ENCODE data around the gene SLC44A3.
"Not testable (repeated sequence)": the region's sequence is repeated elsewhere in the genome, so short reads cannot be mapped to it uniquely, and the experiment has no call there.

SLC44A3 gene

DNA sequence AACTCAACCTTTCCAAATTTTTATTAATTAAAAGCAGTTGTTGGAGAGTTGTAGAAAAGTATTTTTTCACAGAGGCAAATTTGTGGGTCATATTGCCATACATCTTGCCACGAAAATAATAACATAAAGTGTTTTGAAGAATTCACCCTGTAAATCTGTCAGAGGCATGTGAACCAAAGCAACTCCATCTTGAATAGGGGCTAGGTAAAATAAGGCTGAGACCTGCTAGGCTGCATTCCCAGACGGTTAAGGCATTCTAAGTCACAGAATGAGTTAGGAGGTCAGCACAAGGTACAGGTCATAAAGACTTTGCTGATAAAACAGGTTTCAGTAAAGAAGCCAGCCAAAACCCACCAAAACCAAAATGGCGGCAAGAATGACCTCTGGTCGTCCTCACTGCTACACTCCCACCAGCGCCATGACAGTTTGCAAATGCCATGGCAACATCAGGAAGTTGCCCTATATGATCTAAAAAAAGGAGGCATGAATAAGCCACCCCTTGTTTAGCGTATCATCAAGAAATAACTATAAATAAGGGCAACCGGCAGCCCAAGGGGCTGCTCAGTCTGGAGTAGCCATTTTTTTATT, 111.2 kb downstream of the SLC44A3 start:
- Histone ChIP-seq H3K27ac (no peak overlapping the region), H4K20me1 (no peaks in the 10 kb centered on the region), H3K9me3 (no peaks in the 10 kb centered on the region), H3K9ac (no peak overlapping the region), H3K4me3 (no peak overlapping the region), H3K4me2 (no peak overlapping the region), H3K36me3 (no peaks in the 10 kb centered on the region), H3K27me3 (peaks cover 17% of the 10 kb centered on the region), H3K4me1 (peaks cover 12% of the 10 kb centered on the region; the same call in 1 of the 2 replicates)
- TF ChIP-seq Cebpa-rat (IDR thresholded peaks at IDR 0.05): no peak

DNA sequence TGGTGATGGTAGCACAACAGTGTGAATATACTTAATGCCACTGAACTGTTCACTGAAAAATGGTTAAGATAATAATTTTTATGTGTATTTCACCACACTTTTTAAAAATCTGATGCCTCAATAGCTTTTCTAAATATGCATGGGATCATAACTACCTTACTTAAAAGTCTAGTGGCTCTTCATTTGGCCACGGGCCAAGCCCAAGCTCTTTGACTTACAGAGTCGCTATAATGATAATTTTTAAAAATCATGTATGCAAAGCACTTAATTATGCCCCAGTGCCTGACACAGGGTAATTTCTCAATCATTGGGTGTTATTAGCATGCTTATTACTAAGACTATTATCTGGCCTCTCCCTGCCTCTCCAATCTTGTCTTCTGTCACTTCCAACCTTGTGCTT, 114.4 kb downstream of the SLC44A3 start:
- no peaks in the 10 kb centered on the region for H4K20me1 ChIP-seq
- H3K27ac ChIP-seq: no peak overlapping the region
- no peak for TF ChIP-seq Cebpa-rat (IDR thresholded peaks at IDR 0.05)
- H3K9ac ChIP-seq: no peak overlapping the region
- no peaks in the 10 kb centered on the region for H3K27me3 ChIP-seq
- H3K4me2 ChIP-seq: no peak overlapping the region
- no peaks in the 10 kb centered on the region for H3K9me3 ChIP-seq
- no peaks in the 10 kb centered on the region for H3K4me1 ChIP-seq
- H3K36me3 ChIP-seq: no peaks in the 10 kb centered on the region
- no peak overlapping the region for H3K4me3 ChIP-seq

DNA sequence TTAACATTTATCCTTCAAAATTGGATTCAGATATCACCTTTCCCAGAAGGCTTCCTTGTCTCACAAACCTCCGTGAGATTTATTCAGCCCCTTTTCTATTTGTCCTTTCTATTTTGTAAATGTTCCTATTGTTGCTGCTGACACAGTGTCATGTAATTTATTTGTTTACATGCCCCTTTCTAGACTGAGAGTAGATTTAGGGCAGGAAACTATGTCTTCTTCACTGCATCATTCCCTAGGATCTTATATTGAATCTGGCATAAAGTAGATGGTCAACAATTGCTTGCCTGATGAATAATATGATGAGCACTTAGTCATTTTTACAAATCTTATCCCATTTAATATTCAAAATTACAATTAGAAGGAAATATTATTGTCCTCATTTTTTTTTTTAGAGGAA, 114.9 kb downstream of the SLC44A3 start:
- no peak for TF ChIP-seq Cebpa-rat (IDR thresholded peaks at IDR 0.05)
- H3K9ac ChIP-seq: no peak overlapping the region
- H3K4me2 ChIP-seq: no peak overlapping the region
- H3K4me1 ChIP-seq: no peaks in the 10 kb centered on the region
- no peaks in the 10 kb centered on the region for H3K9me3 ChIP-seq
- no peaks in the 10 kb centered on the region for H4K20me1 ChIP-seq
- H3K27ac ChIP-seq: no peak overlapping the region
- H3K27me3 ChIP-seq: no peaks in the 10 kb centered on the region
- no peak overlapping the region for H3K4me3 ChIP-seq
- H3K36me3 ChIP-seq: no peaks in the 10 kb centered on the region

DNA sequence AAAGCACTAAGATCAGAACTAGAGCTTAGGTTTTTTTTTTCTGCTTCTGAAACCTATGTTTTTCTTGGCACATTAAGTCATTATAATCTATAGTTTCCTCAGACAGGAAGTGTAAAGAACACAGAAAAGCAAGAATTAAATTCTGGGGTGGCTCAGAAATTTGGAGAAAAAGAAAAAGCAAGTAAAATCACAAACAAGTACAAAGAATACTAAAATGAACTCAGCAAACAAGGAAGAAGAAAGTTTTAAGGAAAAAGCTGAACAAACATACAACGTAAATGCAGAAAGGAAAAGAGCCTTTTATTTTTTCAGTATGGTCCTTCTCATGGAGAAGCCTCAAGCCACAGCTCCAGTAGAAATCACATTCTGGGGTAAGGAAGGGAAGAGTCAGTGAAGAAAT, 115.3 kb downstream of the SLC44A3 start:
- no peak for TF ChIP-seq Cebpa-rat (IDR thresholded peaks at IDR 0.05)

DNA sequence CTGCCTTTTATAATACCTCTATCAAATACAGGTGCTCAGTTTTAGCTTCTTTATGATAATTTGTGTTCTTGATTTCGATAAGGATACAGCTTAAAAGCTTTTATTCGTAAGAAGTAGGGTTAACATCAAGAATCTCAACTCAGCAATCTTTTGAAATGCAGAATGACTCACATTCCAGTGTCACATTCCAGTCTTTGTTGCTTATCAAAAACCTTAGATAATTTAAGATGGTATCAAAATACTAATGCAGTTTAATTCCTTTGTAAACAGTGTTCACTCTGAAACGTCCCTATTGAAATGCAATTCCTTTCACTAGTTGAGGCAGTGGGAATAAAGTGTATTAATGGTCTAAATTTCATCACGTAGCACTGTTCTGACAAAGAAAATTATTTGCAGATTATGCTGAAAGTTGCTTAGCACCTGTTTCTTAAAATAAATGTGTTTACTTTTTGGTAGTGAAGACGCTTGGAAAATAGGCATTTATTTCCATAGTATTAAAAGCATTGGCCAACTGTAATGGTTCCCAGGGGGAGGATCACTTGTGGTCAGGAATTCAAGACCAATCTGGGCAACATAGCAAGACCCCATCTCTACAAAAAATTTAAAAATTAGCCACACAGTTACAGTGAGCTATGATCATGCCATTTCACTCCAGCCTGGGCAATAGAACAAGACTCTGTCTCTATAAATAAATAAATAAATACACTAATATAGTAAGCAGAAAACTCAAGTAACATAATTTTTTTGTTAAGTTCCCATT, 116.9 kb downstream of the SLC44A3 start:
- no peak for TF ChIP-seq Cebpa-rat (IDR thresholded peaks at IDR 0.05)
- H3K9me3 ChIP-seq: no peaks in the 10 kb centered on the region
- H3K36me3 ChIP-seq: no peaks in the 10 kb centered on the region
- no peak overlapping the region for H3K27ac ChIP-seq
- H4K20me1 ChIP-seq: no peaks in the 10 kb centered on the region
- H3K27me3 ChIP-seq: no peaks in the 10 kb centered on the region
- no peak overlapping the region for H3K4me3 ChIP-seq
- H3K9ac ChIP-seq: no peak overlapping the region
- no peaks in the 10 kb centered on the region for H3K4me1 ChIP-seq
- no peak overlapping the region for H3K4me2 ChIP-seq

More for the DNA sequence above, 115.3 kb downstream of the SLC44A3 start:
- no peak overlapping the region for H3K27ac ChIP-seq
- H3K4me3 ChIP-seq: no peak overlapping the region
- H3K36me3 ChIP-seq: no peaks in the 10 kb centered on the region
- no peaks in the 10 kb centered on the region for H4K20me1 ChIP-seq
- no peak overlapping the region for H3K9ac ChIP-seq
- H3K4me1 ChIP-seq: no peaks in the 10 kb centered on the region
- H3K4me2 ChIP-seq: no peak overlapping the region
- H3K27me3 ChIP-seq: no peaks in the 10 kb centered on the region
- H3K9me3 ChIP-seq: no peaks in the 10 kb centered on the region

DNA sequence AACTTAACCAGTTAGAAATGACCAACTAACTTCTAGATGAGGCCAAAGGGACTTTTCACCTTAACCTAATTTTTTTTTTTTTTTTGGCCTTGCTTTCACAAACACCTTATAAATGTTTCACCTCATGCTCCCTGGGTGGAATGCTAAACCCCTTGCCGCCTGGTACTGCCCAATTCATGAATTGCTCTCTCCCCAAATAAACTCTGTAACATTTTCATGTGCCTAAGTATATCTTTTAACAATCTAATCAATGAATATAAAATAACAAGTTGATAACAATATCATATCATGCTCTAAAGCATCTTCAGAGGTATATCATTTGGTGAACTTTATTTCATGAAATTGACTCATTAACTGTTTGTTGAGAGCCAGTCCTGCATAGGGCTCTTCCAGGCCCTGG, 117.7 kb downstream of the SLC44A3 start:
- Histone ChIP-seq H4K20me1 (no peaks in the 10 kb centered on the region), H3K36me3 (no peaks in the 10 kb centered on the region), H3K4me2 (no peak overlapping the region), H3K27ac (no peak overlapping the region), H3K4me3 (no peak overlapping the region), H3K27me3 (no peaks in the 10 kb centered on the region), H3K9me3 (no peaks in the 10 kb centered on the region), H3K4me1 (no peaks in the 10 kb centered on the region), H3K9ac (no peak overlapping the region)
- no peak for TF ChIP-seq Cebpa-rat (IDR thresholded peaks at IDR 0.05)

DNA sequence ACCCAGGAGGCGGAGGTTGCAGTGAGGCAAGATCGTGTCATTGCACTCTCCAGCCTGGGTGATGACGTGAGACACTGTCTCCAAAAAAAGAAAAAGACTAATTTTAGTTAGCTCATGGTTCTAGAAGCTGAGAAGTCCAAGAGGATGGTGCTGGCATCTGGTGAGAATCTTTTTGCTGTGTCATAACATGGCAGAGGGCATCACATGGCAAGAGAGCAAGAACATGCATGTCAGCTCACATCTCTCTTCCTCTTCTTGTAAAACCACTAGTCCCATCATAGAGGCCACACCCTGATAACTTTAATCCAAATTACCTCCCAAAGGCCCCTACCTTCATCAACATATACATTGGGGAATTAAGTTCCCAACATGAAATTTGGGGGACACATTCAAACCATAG, 120.6 kb downstream of the SLC44A3 start:
- no peaks in the 10 kb centered on the region for H3K36me3 ChIP-seq
- H3K9ac ChIP-seq: no peak overlapping the region
- no peaks in the 10 kb centered on the region for H3K27me3 ChIP-seq
- no peak for TF ChIP-seq Cebpa-rat (IDR thresholded peaks at IDR 0.05)
- H3K4me2 ChIP-seq: no peak overlapping the region
- H4K20me1 ChIP-seq: no peaks in the 10 kb centered on the region
- no peak overlapping the region for H3K27ac ChIP-seq
- no peaks in the 10 kb centered on the region for H3K9me3 ChIP-seq
- H3K4me1 ChIP-seq: no peaks in the 10 kb centered on the region
- H3K4me3 ChIP-seq: no peak overlapping the region

DNA sequence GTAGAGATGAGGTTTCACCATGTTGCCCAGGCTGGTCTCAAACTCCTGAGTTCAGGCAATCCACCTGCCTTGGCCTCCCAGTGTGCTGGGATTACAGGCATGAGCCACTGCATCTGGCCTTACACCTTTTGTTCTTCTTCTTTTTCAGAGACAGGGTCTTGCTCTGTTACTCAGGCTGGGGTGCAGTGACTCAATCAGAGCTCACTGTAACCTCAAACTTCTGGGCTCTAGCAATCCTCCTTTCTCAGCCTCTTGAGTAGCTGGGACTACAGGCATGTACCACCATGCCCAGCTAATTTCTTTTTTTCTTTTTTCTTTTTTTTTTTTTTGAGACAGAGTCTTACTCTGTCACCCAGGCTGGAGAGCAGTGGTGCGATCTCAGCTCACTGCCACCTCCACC, 121.3 kb downstream of the SLC44A3 start:
- not testable (repeated sequence) for H3K4me3 ChIP-seq, H3K27ac ChIP-seq, H3K4me1 ChIP-seq, H4K20me1 ChIP-seq, H3K27me3 ChIP-seq, H3K4me2 ChIP-seq, H3K9me3 ChIP-seq, H3K9ac ChIP-seq, H3K36me3 ChIP-seq

DNA sequence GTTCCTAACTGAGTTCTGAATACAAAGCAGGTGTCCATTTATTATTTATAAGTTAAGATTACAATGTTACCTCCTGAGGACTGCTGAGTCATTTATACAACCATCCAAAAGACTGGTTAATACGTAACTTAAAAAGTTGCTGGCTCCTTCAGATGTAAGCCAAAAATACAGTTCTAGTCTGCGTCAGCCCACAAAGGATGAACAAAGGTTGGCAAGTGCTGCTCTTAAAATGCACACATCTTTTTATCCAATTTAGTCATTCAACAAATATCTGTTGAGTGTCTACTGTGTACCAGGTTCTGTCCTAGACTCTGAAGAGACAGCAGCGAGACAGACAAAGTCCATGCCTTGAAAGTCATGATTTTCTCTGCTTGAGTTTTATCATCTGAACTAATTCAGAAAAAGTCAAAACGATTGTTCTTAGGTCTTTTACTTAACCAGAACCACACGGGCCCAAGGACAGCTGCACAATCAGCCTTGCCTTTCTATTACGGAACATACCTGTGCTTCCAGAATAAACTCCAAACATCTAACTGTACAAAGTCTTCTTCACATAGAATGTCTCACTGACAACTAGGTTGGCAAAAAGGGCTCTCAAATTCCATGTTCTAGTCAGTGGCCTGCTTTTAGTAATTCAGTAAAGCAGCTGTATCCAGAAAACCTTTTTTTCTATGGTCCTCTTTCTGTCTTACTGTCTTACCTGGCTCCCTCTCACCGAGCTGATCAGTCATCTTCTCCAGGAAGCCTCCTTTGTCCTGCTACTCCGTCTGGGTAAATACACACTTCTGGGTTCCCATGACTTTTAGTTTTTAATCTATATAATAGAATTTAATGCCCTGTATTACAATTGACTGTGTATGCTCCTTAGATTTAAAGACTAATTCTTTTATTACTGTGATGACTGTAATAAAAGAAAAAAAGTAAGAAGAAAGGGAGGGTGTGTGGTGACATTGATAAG, 122.3 kb downstream of the SLC44A3 start:
- Histone ChIP-seq H4K20me1 (no peaks in the 10 kb centered on the region), H3K9me3 (no peaks in the 10 kb centered on the region), H3K27me3 (no peaks in the 10 kb centered on the region), H3K4me1 (no peaks in the 10 kb centered on the region), H3K27ac (no peak overlapping the region), H3K9ac (no peak overlapping the region), H3K4me2 (no peak overlapping the region), H3K4me3 (no peak overlapping the region), H3K36me3 (no peaks in the 10 kb centered on the region)
- TF ChIP-seq Cebpa-rat (IDR thresholded peaks at IDR 0.05): no peak
